Stimulated activated CD8-positive, alpha-beta memory T cell treated with anti-CD3 and anti-CD28 coated beads, Interleukin-15, amount 100 ng/mL, for 24 hours (primary cell): ENCODE measurements around the gene PRKAA1.
"Not testable (repeated sequence)": the region's sequence is repeated elsewhere in the genome, so short reads cannot be mapped to it uniquely, and the experiment has no call there.

Experiments
- DNase-seq: peaks from one replicate; pipeline ENCODE4 v3.0.0-alpha.2; 2020; ENCODE audit warnings: low read depth

The PRKAA1 gene

DNA sequence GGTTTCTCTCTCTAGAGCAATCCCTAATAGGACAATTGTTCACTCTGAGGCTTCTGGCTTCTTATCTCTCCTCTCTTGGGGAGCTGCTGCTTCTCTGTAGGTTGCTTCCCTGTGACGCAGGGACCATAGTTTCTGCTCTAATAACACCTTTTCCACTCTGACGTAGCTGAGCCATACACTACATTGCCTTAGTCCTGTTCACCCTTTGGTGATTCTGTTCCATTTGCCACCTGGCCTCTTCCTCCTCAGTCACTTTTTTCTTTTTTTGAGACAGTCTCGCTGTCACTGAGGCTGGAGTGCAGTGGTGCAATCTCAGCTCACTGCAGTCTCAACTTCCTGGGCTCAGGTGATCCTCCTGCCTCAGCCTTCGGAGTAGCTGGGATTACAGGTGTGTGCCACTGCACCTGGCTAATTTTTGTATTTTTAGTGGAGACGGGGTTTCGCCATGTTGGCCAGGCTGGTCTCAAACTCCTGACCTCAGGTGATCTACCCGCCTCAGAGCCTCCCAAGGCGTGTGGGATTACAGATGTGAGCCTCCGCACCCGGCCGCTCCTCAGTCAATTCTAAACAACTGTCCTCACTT is 27.4 kb upstream of the PRKAA1 start:
- DNase-seq, result not testable (repeated sequence)

DNA sequence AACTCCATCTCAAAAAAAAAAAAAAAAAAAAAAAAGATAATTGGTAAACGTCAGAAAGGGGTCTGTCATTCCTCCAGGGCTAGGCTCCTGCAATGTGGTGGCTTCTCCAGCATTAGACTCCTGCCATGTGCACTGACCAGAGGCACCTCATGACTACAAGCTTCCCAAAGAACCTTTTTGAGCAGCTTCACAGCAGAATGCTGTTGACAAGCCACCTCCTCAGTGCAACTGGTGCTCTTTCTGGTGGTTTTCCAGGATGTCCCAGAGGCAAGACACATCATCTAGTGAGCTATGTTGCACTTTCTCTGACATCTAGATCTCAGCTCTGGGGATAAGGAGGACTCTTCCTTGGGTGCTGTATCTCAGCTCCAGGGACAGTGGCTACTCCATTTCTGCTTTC is 25.3 kb upstream of the PRKAA1 start:
- DNase-seq, result no peak

DNA sequence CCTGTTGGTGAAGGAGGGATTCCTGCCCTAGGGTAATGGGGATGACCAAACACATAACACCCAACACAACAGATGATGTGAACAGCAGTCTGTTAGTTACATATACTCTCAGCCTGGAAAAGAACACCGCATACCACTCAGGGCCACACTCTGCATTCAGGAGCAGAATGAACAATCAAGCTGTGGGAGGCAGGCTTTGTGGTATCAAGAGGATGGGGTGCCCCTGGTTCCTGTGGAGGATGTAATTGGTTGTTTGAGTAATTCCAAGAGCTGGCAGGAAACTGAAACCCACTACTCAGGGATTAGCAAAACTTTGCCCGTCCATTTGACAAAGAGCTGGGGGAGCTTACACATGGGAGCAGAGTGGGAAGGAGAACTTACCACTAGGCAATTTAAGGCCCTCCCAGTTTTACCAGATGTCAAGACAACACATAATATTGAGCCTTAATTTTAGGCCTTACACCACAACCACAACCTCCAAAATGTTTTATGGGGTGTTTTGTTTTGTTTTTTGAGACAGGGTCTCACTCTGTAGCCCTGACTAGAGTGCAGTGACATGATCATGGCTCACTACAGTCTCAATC is 15.6 kb upstream of the PRKAA1 start:
- no peak for DNase-seq

DNA sequence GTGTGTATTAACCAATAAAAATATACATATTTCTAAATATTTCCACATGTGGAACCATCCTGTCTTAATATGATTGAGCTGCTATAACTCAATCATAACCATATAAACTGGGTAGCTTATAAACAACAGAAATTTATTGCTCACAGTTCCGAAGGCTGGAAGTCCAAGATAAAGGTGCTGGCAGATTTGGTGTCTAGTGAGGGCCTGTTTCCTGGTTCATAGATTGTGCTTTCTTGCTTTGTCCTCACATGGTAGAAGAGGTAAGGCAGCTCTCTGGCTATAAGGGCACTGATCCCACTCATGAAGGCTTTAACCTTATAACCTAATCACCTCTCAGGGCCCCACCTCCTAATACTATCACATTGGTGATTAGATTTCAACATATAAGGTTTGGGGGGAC is 14.0 kb upstream of the PRKAA1 start:
- DNase-seq, result no peak

DNA sequence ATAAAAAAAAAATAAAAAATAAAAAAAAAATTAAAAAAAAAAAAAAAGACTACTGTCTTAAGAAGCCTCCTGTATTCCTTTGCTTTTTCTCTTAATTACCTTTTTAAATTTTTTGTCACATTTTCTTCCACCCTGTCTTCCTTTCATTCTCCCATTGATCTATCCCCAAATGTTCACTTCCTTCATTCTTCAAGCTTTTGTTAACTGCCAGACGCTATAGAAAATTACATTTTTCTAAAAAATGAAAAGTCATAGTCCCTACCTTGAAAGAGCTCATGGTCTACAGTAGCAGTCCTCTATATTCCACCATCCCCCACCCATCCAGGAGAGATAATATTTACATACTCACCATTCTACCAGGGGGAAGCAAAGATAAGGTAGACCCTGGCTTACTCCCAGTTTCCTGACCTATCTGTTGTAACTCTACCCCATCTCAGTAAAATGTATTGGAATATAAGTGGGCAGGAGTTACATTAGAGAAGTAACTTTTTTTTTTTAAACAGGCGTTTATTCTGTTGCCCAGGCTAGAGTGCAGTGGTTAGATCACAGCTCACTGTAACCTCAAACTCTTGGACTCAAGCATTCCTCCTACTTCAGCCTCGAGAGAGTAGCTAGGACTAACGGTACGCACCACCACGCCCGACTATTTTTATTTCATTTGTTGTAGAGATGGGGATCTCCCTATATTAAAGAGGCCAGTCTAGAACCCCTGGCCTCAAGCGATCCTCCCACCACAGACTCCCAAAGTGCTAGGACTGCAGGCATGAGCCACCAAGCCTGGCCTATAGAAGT is 3.8 kb upstream of the PRKAA1 start:
- DNase-seq, result no peak

DNA sequence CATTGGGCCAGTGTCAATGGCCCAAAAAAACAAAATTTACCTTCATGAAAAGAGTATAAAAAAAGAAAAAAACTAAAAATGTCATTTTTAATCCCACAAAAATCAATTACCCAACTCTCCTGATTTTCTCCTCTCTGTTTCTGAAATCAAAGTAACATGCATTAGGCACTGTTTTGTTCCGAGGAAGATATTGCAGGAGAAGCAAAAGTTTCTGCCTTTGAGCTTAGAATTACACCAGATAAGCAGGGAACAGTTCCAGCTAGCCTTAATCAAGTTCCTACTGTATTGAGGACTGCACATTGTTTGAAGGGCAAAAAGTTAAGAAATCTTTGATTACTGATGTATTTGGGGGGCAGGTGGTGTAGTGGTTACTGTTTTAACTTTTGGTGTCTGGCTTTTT is 1.1 kb upstream of the PRKAA1 start:
- DNase-seq, result no peak

DNA sequence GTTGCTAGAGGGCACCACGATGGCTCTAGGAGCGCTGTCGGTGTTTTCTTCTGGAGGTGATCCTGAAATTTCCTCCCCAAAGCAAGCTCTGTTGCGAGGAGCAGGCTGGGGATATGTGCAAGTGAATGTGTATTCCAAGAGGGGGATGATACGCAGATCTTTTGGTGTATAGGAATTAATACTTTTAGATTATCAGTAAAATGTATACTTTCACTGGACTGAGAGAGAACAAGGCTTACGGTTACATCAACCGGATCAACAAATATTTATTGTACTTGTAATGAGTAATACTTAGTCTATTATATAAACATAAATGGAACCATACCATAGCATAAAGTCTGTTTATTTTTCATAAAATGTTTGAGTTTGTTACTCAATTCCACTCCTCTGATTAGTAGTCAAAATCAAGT is 632 bp upstream of the PRKAA1 start:
- no peak for DNase-seq

DNA sequence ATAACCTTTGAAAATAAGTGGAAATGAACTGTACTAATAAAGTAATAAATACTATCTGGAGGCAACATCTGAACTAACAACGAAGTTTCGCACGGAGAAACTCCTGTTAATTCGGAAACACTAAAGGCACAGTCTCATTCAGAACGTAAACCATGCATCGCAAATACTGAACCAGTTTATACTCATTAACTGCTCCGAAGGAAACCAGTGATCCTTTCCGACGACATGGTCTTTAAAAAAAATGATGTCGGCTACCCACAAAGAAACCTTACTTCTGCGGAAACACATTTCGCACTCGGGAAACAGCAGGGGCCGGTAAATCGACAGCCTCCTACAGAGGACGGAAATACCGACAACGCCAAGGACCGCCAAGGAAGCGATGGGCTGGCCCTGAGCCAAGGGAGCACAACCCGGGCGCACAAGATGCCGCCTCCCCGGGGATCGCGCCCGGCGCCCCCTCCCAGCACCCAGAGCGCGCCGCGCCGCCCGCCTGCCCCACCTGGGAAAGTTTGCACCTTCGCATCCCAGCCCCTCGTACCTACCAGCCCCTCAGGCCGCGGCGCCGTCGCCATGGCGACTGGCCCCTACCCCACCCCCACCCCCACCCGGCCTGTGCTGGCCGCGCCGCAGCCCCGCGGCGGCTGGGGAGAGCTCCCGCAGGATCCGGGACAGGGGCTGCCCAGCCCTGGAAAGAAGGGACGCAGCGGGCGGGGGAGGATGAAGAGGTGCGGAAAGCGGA is 732 bp downstream of the PRKAA1 start:
- peak; percentile 48 for DNase-seq

DNA sequence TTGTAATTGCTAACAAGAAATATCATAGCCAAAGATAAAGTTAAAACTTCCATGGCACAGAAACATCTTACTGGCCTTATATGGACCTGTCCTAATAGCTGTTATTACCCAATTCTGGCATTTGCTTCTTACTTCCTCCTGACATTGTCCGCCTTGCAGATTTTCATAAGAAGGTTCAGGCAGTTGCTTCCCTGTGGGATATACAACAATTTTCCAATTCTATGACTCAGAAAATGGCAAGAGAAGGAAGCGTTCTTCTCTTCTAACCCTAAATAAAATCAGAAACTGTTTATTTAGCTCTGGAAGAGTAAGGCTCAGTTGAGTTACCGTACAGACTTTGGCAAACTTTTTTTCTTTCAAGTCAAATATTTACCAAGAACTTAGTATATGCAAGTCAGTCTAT is 1.7 kb downstream of the PRKAA1 start:
- DNase-seq, result no peak

DNA sequence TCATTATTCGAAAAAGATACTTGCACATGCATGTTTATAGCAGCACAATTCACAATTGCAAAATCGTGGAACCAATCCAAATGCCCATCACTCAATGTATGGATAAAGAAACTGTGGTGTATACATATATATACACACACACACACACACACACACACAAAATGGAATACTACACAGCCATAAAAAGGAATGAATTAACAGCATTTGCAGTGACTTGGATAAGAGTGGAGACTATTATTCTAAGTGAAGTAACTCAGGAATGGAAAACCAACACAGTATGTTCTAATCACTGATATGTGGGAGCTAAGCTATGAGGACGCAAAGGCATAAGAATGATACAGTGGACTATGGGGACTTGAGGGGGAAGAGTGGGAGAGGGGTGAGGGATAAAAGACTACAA is 3.3 kb downstream of the PRKAA1 start:
- DNase-seq, result not testable (repeated sequence)

DNA sequence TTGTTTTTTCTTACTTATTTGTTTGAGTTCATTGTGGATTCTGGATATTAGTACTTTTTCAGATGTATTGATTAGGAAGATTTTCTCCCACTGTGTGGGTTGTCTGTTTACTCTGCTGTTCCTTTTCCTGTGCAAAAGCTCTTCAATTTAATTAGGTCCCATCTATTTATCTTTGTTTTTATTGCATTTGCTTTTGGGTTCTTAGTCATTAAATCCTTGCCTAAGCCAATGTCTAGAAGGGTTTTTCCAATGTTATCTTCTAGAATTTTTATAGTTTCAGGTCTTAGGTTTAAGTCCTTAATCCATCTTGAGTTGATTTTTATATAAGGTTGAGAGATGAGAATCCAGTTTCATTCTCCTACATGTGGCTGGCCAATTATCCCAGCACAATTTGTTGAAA is 3.8 kb downstream of the PRKAA1 start:
- DNase-seq, result not testable (repeated sequence)

DNA sequence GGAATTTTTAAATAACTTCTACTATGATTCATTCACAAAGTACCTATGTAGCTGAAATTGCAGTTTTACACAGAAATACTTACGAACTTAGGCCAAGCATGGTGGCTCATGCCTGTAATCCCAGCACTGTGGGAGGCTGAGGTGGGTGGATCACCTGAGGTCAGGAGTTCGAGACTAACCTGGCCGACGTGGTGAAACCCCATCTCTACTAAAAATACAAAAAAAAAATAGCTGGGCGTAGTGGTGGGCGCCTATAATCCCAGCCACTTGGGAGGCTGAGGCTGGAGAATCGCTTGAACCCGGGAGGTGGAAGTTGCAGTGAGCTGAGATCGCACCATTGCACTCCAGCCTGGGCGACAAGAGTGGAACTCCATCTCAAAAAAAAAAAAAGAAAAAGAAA is 5.5 kb downstream of the PRKAA1 start:
- DNase-seq, result not testable (repeated sequence)

DNA sequence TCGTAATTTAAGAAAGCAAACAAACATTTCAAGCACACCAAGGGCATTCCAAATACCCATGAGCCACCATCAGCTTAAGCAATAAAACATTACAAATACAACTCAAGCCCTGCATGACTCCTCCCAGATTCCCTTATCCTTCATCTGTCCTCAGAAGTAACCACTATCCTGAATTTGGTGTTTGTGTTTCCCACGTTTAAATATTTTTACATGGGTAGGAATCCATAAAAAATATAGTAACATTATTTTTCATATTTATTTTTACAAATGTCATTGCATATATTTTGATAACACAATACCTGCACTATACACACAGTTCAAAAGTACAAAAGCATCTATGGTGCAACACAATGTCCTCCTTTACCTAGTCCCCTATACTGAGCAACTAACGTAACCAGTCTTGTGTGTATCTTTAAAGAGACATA is 6.4 kb downstream of the PRKAA1 start:
- no peak for DNase-seq

DNA sequence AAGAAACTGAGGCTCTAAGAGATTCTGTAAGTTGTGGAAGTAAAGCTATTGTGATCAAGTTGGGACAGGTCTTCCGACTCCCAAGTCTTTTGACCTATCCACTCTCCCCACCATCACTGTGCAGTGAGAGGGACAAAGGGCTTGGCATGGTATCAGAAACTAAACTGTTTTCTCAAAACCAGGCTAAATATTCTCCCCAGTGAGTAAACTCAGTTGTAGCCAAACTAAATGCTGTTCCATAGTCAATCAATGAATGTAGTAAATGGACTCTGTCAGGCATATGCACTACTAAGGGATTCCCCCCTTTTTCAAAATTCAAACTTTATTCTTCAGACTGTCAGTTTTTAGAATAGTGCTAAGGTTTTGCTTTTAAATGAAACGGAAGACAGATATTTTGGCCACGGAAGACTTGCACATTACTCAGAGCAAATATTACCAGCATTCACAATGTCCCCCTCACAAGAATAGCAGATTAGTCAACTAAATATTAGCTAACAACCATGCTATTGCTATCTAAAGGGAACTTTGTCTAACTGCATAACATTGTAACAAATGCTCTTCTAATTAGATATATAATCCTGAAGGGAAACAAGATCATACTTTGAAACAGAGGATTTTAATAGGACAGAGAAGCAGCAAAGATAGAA is 7.1 kb downstream of the PRKAA1 start:
- no peak for DNase-seq

DNA sequence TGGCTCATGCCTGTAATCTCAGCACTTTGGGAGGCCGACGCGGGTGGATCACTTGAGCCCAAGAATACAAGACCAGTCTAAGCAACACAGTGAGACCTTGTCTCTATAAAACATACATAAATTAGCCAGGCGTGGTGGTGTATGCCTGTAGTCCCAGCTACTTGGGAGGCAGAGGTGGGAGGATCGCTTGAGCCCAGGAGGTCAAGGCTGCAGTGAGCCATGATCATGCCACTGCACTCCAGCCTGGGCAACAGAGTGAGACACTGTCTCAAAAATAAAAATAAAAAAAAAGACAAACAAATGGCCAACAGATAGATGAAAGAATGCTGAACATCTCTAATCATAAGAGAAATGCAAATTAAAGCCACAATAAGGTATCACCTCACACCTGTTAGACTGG is 9.2 kb downstream of the PRKAA1 start:
- DNase-seq, result not testable (repeated sequence)

DNA sequence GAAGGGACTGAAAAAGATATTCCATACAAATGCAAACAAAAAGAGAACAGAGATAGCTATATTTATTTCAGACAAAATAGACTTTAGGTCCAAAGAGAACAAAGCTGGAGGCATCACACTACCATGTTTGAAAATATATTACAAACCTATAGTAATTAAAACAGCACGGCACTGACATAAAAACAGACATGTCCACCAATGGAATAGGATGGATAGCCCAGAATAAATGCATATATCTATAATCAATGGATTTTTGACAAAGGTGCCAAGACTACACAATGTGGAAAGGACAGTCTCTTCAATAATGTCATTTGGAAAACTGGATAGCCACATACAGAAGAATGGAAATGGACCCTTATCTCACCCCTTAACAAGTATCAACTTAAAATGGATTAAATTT is 10.2 kb downstream of the PRKAA1 start:
- DNase-seq, result no peak

DNA sequence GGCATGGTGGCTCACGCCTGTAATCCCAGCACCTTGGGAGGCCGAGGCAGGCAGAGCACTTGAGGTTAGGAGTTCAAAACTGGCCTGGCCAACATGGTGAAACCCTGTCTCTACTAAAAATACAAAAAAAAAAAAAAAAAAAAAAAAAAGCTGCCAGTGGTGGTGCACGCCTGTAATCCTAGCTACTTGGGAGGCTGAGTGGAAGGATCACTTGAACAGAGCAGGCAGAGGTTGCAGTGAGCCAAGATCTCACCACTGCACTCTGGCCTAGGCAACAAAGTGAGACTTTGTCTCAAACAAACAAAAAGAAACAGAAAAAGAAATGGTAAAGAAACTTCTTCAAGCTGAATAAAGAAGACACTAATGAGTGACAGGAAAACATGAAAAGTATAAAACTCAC is 11.5 kb downstream of the PRKAA1 start:
- DNase-seq, result not testable (repeated sequence)

DNA sequence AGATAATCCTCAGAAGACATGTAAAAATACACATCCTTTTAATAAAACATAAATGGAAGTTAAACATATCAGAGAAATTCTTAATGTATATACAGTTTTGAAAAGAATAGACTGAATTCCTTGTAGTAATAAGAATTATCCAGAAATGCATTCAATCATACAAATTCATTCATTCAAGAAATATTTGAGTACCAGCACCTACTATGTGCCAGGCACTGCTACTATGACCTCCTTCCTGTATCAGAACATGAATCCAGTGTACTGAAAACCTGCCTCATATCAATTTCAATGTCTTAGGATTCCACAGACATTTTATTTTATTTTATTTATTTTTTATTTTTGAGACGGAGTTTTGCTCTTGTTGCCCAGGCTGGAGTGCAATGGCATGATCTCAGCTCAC is 13.3 kb downstream of the PRKAA1 start:
- DNase-seq, result no peak

DNA sequence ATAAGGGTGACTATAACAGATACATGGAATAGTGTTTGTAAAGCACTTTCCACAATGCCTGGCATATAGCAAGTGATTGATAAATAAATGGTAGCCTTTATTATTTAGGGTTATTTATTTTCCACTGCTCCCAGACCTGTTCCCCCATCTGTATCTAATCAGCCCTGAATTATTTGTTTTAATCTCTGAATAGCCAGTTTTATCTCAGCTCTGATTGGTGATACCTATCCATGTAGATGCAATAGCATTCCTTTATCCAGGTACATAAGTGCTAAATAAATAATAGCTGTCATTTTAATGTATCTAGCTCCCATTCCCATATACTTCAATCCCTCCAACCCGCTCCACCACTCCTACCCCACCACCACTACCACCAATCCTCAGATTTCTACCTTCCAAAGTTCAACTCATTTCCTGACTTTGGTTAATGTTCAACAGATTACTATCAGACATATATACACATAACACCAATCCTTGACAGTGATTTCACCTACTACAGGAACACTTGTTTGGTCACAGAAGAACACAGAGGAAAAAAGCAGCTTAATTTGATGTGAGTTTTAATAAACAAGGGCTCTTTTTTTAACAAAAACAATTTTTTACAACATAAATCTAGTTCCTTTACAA is 14.0 kb downstream of the PRKAA1 start:
- no peak for DNase-seq

DNA sequence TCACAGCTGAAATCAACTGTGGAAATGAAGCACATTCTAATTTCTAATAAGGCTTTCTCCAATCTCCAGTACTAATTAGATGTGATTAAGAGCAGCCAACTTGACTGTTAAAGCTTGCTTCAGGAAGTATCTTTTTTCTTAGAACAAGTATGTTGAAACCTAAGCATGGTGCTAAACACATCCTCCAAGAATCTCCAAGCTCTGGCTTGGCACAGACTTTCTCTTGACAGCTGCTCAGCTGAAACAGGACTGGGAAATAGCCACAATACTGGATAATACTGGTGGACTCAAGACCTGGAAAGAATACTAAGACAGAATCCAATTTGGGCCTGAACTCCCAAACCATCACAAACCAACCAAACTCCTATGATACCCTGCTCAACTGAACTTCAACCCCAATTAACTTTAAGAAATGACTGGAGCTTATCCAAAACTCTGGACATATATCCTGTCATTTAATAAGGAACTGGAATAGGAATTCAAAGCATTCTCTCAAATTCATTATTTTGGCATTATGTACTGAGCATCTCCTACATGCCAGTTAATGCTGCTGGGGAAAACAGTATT is 16.2 kb downstream of the PRKAA1 start:
- no peak for DNase-seq

DNA sequence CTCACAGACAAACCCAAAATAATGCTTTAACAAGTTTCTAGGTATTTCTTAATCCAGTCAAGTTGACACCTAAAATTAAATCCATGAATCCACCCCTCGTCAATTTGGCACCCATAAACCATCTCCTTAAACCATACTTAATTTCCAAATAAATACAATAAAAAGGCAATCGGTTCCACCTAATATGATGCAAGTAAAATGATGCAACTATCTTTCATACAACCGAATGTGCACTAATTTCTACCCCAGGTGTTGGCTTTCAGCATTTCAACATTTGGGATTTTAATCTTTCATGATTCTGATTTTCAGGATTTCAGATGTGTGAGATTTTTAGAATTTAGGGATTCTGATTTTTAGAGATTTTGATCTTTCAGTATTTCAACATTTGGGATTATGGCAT is 17.3 kb downstream of the PRKAA1 start:
- DNase-seq, result no peak

DNA sequence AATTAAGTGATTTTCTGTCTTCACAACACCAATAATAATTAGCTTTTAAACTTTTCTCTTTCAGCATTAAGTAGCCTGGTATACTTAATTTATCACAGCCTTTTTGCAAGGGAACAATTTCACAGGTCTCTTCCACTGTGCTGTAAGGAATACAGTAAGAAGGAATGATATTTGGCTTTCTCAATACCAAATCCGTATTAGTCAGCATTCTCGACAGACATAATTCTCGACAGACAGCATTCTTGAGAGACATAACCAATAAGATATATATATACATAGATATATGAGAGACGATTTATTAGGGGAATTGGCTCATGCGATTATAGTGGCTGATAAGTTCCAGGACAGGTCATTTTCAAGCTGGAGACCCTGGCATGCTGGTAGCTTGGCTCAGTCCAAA is 18.0 kb downstream of the PRKAA1 start:
- DNase-seq, result no peak
